ENCODE results near the gene ZNF679.

DNA sequence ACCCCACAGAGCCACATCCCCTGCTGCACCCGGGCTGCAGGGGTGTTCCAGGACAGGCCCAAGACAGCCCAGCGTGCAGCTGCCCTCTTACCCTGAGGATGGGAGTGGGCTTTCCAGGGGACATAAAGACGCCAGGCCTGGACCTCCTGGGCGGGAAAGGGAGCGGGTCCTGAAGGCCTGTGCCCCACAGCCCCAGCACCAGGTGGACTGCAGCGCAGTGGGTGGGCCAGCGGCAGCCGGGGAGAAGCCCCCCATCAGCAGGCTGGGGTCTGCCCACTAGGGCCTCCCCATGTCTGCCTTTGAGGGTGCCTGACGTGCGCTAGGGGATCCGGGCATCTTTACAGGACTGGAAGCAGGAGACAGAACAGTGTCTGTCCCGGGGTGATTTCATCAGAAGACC lies 43.9 kb upstream of the ZNF679 start:
- TF ChIP-seq POLR2AphosphoS5 (IDR thresholded peaks at IDR 0.05): no peak
- TF ChIP-seq, protein P1, sequence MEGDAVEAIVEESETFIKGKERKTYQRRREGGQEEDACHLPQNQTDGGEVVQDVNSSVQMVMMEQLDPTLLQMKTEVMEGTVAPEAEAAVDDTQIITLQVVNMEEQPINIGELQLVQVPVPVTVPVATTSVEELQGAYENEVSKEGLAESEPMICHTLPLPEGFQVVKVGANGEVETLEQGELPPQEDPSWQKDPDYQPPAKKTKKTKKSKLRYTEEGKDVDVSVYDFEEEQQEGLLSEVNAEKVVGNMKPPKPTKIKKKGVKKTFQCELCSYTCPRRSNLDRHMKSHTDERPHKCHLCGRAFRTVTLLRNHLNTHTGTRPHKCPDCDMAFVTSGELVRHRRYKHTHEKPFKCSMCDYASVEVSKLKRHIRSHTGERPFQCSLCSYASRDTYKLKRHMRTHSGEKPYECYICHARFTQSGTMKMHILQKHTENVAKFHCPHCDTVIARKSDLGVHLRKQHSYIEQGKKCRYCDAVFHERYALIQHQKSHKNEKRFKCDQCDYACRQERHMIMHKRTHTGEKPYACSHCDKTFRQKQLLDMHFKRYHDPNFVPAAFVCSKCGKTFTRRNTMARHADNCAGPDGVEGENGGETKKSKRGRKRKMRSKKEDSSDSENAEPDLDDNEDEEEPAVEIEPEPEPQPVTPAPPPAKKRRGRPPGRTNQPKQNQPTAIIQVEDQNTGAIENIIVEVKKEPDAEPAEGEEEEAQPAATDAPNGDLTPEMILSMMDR (IDR thresholded peaks at IDR 0.05): no peak
